Muscle of back (tissue), 11 donors: ENCODE results near the gene FLOT1. TPM values are rescaled to one million over a fixed set of nuclear protein-coding genes. Genes with fewer than 3 reads are reported as not detected.
"Not testable (repeated sequence)": the region's sequence is repeated elsewhere in the genome, so short reads cannot be mapped to it uniquely, and the experiment has no call there.

Experiments
- DNase-seq, 3 donors: peaks; one replicate each; pipeline versions ENCODE4 v3.0.0 to v3.0.0-alpha.2; 2013
- polyA plus RNA-seq, 10 donors: library from polyadenylated mRNA; unstranded; fragments of 120-200 nt; gene quantifications; one replicate each; pipeline ENCODE4 v1.2.1, GENCODE V29; 2013; ENCODE audit not compliant: insufficient read length in 10 of 10

FLOT1 gene
- polyA plus RNA-seq, 10 donors = 89.4 to 116 (median 103) TPM

DNA sequence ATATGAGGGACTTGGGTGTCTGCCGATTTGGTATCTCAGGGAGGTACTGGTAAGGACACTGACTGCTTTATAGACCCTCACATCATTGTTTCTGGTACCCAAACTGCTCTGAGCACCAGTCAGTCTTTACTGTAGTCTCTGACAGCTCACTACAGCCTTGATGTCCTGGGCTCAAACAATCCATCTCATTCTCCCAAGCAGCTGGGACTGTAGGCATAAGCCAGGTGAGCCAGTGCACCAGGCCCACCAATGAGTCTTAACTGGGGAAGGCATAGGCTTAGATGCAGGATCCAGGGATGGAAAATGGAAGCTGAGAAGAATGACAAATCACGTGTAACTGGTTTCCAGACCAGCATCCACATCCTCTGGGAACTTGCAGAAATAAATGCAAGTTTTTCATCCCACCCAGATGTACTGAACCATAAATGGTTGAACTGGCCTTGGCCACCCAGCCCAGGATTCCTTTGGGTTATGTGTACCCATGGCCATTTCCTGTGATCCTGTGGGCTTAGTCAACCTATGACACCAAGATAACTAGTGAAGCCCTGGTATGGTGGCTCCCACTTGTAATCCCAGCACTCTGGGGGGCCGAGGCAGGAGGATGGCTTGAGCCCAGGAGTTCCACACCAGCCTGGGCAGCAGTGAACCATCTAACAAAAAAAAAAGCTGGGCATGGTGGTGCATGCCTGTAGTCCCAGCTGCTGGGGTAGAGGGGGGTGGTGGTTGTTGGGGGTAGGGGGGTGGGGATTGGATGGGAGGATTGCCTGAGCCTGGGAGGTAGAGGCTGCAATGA lies 16.6 kb downstream of the FLOT1 start:
- peak in 1 of 3 donors; percentile 27 for DNase-seq

GRCh38 chr6:30724906-30725667 lies 17.4 kb downstream of the FLOT1 start:
- no peak for DNase-seq

DNA sequence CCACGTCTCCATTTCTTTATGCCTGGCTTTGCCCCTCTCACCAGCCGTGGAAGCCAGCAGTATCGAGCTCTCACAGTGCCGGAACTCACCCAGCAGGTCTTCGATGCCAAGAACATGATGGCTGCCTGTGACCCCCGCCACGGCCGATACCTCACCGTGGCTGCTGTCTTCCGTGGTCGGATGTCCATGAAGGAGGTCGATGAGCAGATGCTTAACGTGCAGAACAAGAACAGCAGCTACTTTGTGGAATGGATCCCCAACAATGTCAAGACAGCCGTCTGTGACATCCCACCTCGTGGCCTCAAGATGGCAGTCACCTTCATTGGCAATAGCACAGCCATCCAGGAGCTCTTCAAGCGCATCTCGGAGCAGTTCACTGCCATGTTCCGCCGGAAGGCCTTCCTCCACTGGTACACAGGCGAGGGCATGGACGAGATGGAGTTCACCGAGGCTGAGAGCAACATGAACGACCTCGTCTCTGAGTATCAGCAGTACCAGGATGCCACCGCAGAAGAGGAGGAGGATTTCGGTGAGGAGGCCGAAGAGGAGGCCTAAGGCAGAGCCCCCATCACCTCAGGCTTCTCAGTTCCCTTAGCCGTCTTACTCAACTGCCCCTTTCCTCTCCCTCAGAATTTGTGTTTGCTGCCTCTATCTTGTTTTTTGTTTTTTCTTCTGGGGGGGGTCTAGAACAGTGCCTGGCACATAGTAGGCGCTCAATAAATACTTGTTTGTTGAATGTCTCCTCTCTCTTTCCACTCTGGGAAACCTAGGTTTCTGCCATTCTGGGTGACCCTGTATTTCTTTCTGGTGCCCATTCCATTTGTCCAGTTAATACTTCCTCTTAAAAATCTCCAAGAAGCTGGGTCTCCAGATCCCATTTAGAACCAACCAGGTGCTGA lies 18.4 kb downstream of the FLOT1 start:
- not testable (repeated sequence) for DNase-seq

DNA sequence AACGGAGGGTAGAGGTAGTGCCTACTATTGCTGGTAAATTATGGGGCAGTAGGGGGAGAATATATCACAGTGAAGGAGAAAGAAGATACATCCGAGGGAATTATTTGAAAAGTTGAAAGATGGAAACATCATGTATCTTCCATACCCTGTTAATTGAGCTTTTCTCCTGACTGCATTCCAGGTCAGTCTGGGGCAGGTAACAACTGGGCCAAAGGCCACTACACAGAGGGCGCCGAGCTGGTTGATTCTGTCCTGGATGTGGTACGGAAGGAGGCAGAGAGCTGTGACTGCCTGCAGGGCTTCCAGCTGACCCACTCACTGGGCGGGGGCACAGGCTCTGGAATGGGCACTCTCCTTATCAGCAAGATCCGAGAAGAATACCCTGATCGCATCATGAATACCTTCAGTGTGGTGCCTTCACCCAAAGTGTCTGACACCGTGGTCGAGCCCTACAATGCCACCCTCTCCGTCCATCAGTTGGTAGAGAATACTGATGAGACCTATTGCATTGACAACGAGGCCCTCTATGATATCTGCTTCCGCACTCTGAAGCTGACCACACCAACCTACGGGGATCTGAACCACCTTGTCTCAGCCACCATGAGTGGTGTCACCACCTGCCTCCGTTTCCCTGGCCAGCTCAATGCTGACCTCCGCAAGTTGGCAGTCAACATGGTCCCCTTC lies 19.2 kb downstream of the FLOT1 start:
- DNase-seq = not testable (repeated sequence)

DNA sequence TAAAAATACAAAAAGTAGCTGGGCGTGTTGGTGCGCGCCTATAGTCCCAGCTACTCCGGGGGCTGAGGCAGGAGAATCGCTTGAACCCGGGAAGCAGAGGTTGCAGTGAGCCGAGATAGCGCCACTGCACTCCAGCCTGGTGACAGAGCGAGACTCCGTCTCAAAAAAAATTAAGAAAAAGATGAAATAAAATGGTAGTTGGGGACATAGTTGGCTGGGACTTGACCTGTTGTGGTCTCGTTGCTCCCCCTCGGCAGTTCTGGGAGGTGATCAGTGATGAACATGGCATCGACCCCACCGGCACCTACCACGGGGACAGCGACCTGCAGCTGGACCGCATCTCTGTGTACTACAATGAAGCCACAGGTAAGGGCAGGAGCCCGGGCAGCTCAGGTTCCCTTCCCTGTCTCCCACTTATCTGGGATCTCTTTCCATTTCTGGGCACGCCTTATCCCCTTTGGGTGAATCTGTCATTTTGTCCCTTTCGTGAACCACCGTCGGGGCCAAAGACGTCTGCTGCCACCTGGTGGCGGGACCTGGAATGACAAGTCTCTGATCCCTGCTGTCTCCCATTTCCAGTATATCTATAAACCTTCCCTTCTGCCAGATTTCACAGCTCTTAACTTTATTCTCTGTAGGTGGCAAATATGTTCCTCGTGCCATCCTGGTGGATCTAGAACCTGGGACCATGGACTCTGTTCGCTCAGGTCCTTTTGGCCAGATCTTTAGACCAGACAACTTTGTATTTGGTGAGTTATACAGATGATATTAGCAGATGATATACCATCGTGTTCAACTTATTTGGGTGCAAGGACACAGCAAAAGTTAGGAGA lies 20.0 kb downstream of the FLOT1 start:
- peak; percentile 76 to 91 (median 85) for DNase-seq

- not testable (repeated sequence) for DNase-seq
Observed at GRCh38 chr6:30722025-30722279, 20.5 kb downstream of the FLOT1 start.

- DNase-seq = peak; percentile 91 to 97 (median 96)
Observed at GRCh38 chr6:30721198-30722024, 21.1 kb downstream of the FLOT1 start.

- peak; percentile 56 to 80 (median 73) for DNase-seq
Observed at GRCh38 chr6:30720738-30721197, 21.7 kb downstream of the FLOT1 start.

DNA sequence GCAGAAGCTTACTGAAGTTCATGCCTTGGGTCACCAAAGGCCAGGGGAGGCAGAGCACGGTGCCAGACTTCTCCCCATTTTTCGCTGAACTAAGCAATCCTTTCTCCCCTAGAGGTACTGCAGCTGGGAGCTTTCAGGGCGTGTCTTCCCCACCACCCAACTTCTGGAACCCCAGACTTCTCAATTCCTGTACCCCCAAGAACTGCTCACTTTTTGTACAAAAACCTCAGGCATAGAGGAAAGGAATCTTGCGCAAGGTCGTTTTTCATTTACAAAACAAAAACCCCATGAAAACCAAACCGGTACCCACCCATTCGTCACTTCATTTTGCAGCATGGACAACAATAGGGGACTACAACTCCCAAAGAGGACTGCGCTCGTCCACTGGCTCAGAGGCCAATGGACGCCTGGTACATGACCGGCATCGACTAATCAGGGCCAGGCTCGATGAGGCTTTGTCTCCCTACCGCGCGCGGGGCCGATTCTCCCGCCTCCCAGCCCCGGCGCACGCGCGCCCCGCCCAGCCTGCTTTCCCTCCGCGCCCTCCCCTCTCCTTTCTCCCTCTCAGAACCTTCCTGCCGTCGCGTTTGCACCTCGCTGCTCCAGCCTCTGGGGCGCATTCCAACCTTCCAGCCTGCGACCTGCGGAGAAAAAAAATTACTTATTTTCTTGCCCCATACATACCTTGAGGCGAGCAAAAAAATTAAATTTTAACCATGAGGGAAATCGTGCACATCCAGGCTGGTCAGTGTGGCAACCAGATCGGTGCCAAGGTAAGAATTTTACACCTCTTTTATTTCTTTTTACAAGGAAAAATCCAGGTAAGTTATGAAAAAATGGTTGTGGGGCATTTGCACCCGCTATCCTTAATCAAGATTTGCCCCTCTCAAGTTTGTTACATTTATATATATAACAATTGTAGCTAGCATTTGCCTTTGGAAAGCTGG lies 22.4 kb downstream of the FLOT1 start, which contains the start of gene TUBB:
Gene TUBB, plus strand, starts transcription at position 562 of the 947 bp plus-strand sequence. Its CDS starts 155 bp downstream, at position 717.
- peak; percentile 98 to 99 (median 98) for DNase-seq

DNA sequence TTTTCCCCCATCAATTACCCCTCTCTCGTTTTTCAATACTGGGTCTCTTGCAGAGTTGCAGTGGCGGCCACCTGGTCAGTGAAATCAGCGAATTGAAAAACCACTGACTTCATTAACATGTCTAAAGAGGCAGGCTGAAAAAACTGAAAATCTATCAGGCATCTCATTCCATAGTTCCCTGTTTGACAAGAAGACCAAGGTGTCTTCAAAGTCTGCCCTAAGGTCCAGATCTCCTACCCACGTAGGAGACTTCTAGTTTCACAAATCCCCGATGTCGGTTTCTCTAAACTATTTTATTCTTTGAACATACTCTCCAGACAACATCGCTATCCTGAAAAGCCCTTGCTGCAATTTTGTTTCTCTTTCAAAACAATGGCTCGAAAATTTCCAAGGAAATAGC lies 23.1 kb downstream of the FLOT1 start:
- DNase-seq = no peak

DNA sequence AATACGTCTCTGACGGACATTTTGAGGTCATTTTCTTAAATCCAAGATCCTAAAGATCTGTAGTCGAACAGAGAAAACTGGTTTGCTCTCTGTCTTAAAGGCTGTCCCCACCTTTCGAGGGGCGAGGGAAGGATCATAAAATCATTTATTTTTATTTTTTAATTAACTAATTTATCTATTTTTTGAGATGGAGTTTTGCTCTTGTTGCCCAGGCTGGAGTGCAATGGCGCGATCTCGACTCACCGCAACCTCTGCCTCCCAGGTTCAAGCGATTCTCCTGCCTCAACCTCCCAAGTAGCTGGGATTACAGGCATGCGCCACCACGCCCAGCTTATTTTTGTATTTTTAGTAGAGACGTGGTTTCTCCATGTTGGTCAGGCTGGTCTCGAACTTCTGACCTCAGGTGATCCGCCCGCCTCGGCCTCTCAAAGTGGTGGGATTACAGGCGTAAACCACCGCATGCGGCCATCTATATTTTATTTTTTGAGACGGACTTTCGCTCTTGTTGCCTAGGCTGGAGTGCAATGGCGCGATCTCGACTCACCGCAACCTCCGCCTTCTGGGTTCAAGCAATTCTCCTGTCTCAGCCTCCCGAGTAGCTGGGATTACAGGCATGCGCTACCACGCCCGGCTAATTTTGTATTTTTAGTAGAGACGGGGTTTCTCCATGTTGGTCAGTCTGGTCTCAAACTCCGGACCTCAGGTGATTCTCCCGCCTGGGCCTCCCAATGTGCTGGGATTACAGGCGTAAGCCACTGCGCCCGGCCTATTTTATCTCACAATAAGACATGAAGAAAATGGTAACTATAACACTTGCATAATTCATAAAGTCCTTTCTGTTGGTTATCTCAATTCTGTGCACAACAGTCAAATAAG lies 24.4 kb downstream of the FLOT1 start:
- not testable (repeated sequence) for DNase-seq

DNA sequence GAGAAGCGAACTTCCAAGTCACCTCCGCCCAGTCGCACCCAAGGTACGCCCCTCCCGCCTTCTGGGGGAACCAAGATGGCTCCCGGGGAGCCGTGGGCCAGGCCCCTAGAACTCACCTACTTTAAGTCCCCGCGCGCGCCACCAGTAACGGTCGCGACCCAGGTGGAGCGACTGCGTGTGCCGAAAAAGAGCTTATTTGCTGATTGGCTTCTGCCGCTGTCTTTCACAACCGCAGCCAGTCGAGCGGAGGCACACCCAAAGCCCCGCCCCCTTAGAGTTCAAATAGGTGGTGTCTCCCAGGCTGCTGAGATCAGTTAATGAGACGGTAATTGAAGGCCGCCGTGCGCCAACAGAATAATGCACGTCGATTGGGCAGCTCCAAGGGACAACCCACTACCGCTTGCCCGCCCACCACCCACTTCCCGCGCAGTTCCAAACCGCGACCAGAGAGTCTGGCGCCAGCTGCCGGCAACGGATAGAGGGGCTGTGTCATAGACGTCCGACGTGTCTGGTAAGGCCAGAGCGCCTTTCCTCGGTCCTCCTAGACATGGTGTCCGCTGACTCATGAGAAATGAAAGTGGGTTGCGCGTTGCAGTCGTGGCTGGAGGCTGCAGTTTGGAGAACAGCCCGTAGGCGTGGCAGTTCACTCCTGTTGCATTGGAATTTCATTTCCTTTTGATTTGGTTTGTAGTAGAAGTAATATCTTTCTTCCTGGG lies 25.2 kb downstream of the FLOT1 start, which contains the start of gene MDC1:
Gene MDC1, minus strand, starts transcription at position 153 of the 716 bp plus-strand sequence. CDS start 2,106 bp downstream, outside the sequence.
- peak; percentile 100 for DNase-seq

DNA sequence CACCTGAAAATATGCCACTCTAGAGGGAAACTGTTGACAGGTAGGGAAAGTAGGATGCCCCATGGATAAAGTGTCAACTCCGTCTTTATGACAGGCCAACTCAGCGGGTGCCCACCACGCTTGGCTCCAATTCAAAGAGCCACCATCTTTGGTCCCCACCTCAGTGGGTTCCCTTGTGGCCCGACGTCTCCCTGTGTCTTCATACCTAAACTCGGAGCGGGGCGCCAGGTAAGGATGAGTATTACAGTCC lies 25.7 kb downstream of the FLOT1 start:
- DNase-seq = no peak

GRCh38 chr6:30714263-30714662 lies 28.2 kb downstream of the FLOT1 start:
- no peak for DNase-seq

- DNase-seq = no peak
Observed at GRCh38 chr6:30712441-30712945, 30.0 kb downstream of the FLOT1 start.

DNA sequence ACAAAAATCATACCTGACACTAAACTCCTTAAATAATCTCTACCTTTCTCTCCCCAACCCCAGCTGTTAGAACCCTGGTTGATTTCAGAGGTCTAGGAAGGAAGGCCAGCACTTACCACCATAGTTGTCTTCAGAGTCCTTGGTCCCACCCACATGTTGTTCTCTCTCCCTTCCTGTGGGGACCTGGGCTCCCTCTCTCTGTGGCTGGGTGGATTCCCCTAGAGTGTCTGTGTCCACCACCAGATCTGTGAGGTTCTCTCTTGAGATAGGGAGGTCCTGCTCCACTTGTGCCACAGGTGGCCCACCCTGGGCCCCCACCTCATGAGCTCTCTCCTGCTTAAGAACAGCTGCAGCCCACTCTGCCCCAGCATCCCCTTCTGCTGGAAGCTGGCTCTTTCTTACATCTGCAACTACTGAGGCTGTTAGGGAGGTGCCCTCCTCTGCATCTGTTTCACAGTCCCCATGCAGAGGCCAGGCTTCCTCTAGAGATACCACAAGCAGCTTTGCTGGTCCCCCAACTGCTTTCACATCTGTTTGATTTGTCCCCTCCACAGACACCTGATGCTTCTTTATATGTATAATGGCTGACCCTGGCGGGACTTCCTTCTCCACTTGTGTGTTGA lies 30.6 kb downstream of the FLOT1 start:
- DNase-seq = no peak
